GM12875 (cell line): ENCODE measurements around the gene POC1B.
A peak's percentile ranks its signal among the peaks of the same experiment; 100 is the strongest.

Experiments
- H3K4me3 ChIP-seq: one replicate; pipeline ENCODE4 v1.5.1; 2011; ENCODE audit warnings: low read depth, low read length, control low read depth
- TF ChIP-seq, protein P1 (sequence below): IDR thresholded peaks from 2 replicates; pipeline ENCODE4 v1.5.1; 2011; ENCODE audit warnings: low read depth, mild to moderate bottlenecking, control low read depth, inconsistent platforms, low read length, moderate library complexity, borderline replicate concordance; ENCODE audit not compliant: insufficient read depth

The POC1B gene

GRCh38 chr12:89524541-89525304, 1.1 kb downstream of the POC1B start, which contains the start of gene GALNT4:
TSS of gene GALNT4 (minus strand) at chr12:89524796. CDS start at chr12:89524549, 247 bp downstream.
- TF ChIP-seq, protein P1, sequence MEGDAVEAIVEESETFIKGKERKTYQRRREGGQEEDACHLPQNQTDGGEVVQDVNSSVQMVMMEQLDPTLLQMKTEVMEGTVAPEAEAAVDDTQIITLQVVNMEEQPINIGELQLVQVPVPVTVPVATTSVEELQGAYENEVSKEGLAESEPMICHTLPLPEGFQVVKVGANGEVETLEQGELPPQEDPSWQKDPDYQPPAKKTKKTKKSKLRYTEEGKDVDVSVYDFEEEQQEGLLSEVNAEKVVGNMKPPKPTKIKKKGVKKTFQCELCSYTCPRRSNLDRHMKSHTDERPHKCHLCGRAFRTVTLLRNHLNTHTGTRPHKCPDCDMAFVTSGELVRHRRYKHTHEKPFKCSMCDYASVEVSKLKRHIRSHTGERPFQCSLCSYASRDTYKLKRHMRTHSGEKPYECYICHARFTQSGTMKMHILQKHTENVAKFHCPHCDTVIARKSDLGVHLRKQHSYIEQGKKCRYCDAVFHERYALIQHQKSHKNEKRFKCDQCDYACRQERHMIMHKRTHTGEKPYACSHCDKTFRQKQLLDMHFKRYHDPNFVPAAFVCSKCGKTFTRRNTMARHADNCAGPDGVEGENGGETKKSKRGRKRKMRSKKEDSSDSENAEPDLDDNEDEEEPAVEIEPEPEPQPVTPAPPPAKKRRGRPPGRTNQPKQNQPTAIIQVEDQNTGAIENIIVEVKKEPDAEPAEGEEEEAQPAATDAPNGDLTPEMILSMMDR: peak; percentile 64
- peak within 1 kb of the TSS; percentile 98 for H3K4me3 ChIP-seq

DNA sequence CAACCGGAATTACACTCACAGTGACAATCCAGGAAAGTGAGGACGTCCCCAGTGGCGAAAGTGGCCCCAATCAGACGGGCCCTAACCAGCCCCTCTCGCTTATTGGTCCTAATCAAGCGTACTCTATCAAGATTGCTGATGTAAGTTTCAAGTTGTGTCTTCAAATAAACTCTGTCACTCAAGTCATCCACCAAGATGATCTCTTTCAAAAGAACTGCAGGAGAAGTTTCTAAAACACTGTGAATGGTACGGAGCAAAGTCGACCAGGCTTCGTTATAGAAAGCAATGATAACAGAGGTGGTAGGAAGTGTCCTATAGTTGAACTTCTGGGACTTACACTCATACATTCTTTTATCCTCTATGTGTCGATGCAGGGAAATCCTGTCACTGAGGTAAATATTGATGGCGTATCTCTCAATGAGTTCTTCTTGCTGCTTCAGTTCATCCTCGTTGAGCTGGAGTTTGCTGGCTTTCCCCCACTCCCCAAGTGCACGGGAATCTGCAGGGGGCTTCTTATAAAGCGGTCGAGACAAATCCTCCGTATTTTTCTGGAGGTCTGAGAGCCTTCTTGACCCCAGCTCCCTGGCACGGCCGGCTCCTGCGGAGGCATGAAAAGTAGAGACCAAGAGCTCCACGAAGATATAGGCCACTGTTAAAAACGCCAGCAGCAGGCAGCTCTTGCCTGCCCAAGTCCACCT, 1.9 kb downstream of the POC1B start:
- TF ChIP-seq, protein P1: no peak
- peak overlapping the region; percentile 98 for H3K4me3 ChIP-seq

- no peak overlapping the region for H3K4me3 ChIP-seq
- TF ChIP-seq, protein P1: no peak
These were observed 2.5 kb downstream of the POC1B start for GRCh38 chr12:89523393-89523792.

GRCh38 chr12:89521364-89522223, 4.3 kb downstream of the POC1B start:
- TF ChIP-seq, protein P1: no peak
- H3K4me3 ChIP-seq: no peak overlapping the region

GRCh38 chr12:89517720-89518119, 8.1 kb downstream of the POC1B start:
- H3K4me3 ChIP-seq: no peak overlapping the region
- TF ChIP-seq, protein P1: no peak

DNA sequence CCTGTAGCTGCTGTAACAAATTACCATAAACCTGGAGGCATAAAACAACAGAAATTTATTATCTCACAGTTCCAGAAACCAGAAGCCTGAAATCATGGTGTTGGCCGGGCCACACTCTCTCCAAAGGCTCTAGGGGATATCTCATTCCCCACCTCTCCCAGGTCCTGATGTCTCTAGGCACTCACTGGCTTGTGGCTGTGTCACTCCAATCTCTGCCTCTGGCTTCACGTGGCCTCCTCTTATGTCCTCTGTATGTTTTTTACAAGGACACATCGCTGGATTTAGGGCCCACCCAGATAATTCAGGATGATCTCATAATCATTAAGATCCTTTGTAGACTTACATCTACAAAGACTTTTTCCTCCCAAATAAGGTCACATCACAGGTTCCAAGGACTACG, 9.2 kb downstream of the POC1B start:
- TF ChIP-seq, protein P1: no peak
- no peak overlapping the region for H3K4me3 ChIP-seq
